OCI-LY1 (cell line): ENCODE data around the gene TMEM18.

Experiments
- H2AFZ ChIP-seq: fragments of 200-600 bp; sonication (generic), shearing (Covaris generic); 2 replicates; pipeline ENCODE4 v1.6.0; 2014; ENCODE audit warnings: antibody characterized with exemption, mild to moderate bottlenecking, low read length
- H3F3A ChIP-seq: fragments of 200-600 bp; sonication (generic), shearing (Covaris generic); 2 replicates; pipeline ENCODE4 v1.6.0; 2014; ENCODE audit warnings: mild to moderate bottlenecking, antibody characterized with exemption, low read length, moderate library complexity; ENCODE audit not compliant: insufficient read depth
- H3K27ac ChIP-seq: fragments of 200-600 bp; sonication (generic); 2 replicates; pipeline ENCODE4 v1.5.1; 2014; ENCODE audit warnings: low read length, mixed run types, mild to moderate bottlenecking, low read depth; ENCODE audit not compliant: poor library complexity, severe bottlenecking
- H3K27me3 ChIP-seq: fragments of 200-600 bp; sonication (generic); 2 replicates; pipeline ENCODE4 v1.6.0; 2014; ENCODE audit warnings: antibody characterized with exemption, mild to moderate bottlenecking, low read length, moderate library complexity; ENCODE audit not compliant: insufficient read depth
- H3K36me3 ChIP-seq: fragments of 200-600 bp; sonication (generic); 2 replicates; pipeline ENCODE4 v1.6.1; 2014; ENCODE audit warnings: mild to moderate bottlenecking, antibody characterized with exemption, low read length, moderate library complexity, mixed read lengths; ENCODE audit not compliant: insufficient read depth
- H3K4me1 ChIP-seq: fragments of 200-600 bp; sonication (generic); 2 replicates; pipeline ENCODE4 v1.5.1; 2014; ENCODE audit warnings: mild to moderate bottlenecking, low read length, moderate library complexity; ENCODE audit not compliant: insufficient read depth, severe bottlenecking
- H3K4me2 ChIP-seq: fragments of 200-600 bp; sonication (generic), shearing (Covaris generic); 2 replicates; pipeline ENCODE4 v1.6.1; 2014; ENCODE audit warnings: low read length
- H3K4me3 ChIP-seq: fragments of 200-600 bp; sonication (generic); 2 replicates; pipeline ENCODE4 v1.5.1; 2014; ENCODE audit warnings: low read length, low read depth, mild to moderate bottlenecking, mixed read lengths; ENCODE audit not compliant: poor library complexity, severe bottlenecking
- H3K79me2 ChIP-seq: fragments of 200-600 bp; shearing (Covaris generic); 2 replicates; pipeline ENCODE4 v1.6.1; 2016; ENCODE audit warnings: mixed run types, low read length, mixed read lengths; ENCODE audit not compliant: insufficient read depth
- H3K9ac ChIP-seq: fragments of 200-600 bp; sonication (generic), shearing (Covaris generic); 2 replicates; pipeline ENCODE4 v1.6.1; 2014; ENCODE audit warnings: mild to moderate bottlenecking, low read length, mixed read lengths
- H3K9me2 ChIP-seq: fragments of 200-600 bp; sonication (generic), shearing (Covaris generic); 2 replicates; pipeline ENCODE4 v1.6.1; 2014; ENCODE audit warnings: low read depth, mild to moderate bottlenecking, low read length, mixed read lengths
- H3K9me3 ChIP-seq: fragments of 200-600 bp; shearing (Covaris generic); 2 replicates; pipeline ENCODE4 v1.6.1; 2014; ENCODE audit warnings: low read length, mixed read lengths
- H4K20me1 ChIP-seq: fragments of 200-600 bp; sonication (generic), shearing (Covaris generic); 2 replicates; pipeline ENCODE4 v1.6.0; 2016; ENCODE audit warnings: mild to moderate bottlenecking, low read length; ENCODE audit not compliant: insufficient read depth
- CTCF ChIP-seq: fragments of 200-600 bp; sonication (generic), shearing (Covaris generic); IDR thresholded peaks from 2 replicates; pipeline ENCODE4 v1.5.1; 2017; ENCODE audit warnings: mild to moderate bottlenecking, antibody characterized with exemption, low read length, moderate library complexity, mixed read lengths
- EZH2 ChIP-seq: fragments of 200-600 bp; sonication (generic), shearing (Covaris generic); IDR thresholded peaks from 2 replicates; pipeline ENCODE4 v1.8.0; 2017; ENCODE audit warnings: borderline replicate concordance, mixed run types, mild to moderate bottlenecking, antibody characterized with exemption, low read length, moderate library complexity, mixed read lengths

Gene TMEM18

GRCh38 chr2:641164-641871, 35.9 kb downstream of the TMEM18 start:
- no peaks in the 10 kb centered on the region for H4K20me1 ChIP-seq
- H3K9ac ChIP-seq, result no peak overlapping the region
- no peaks in the 10 kb centered on the region for H3K36me3 ChIP-seq
- H3K79me2 ChIP-seq, result no peaks in the 10 kb centered on the region
- no peaks in the 10 kb centered on the region for H3K9me2 ChIP-seq
- no peak overlapping the region for H3K27ac ChIP-seq
- no peak overlapping the region for H3K4me2 ChIP-seq
- no peak for TF ChIP-seq CTCF
- no peak for TF ChIP-seq EZH2
- H3K4me1 ChIP-seq, result no peaks in the 10 kb centered on the region
- H2AFZ ChIP-seq, result no peak overlapping the region
- no peak overlapping the region for H3K4me3 ChIP-seq
- no peaks in the 10 kb centered on the region for H3F3A ChIP-seq
- H3K27me3 ChIP-seq, result no peaks in the 10 kb centered on the region
- no peaks in the 10 kb centered on the region for H3K9me3 ChIP-seq

- no peak overlapping the region for H2AFZ ChIP-seq
- H3K79me2 ChIP-seq, result no peaks in the 10 kb centered on the region
- no peak for TF ChIP-seq EZH2
- TF ChIP-seq CTCF, result no peak
- H3F3A ChIP-seq, result no peaks in the 10 kb centered on the region
- no peaks in the 10 kb centered on the region for H3K9me3 ChIP-seq
- no peak overlapping the region for H3K4me2 ChIP-seq
- no peak overlapping the region for H3K27ac ChIP-seq
- H3K9ac ChIP-seq, result no peak overlapping the region
- no peaks in the 10 kb centered on the region for H3K36me3 ChIP-seq
- H4K20me1 ChIP-seq, result no peaks in the 10 kb centered on the region
- no peaks in the 10 kb centered on the region for H3K4me1 ChIP-seq
- H3K27me3 ChIP-seq, result no peaks in the 10 kb centered on the region
- H3K4me3 ChIP-seq, result no peak overlapping the region
- no peaks in the 10 kb centered on the region for H3K9me2 ChIP-seq
These were observed 37.5 kb downstream of the TMEM18 start for GRCh38 chr2:639703-640102.

GRCh38 chr2:637804-638203, 39.4 kb downstream of the TMEM18 start:
- Histone ChIP-seq H3K27me3 (no peaks in the 10 kb centered on the region), H3K4me2 (no peak overlapping the region), H3K4me1 (no peaks in the 10 kb centered on the region), H3K9me2 (no peaks in the 10 kb centered on the region), H3K79me2 (no peaks in the 10 kb centered on the region), H3K4me3 (no peak overlapping the region), H2AFZ (no peak overlapping the region), H3K9ac (no peak overlapping the region), H3K36me3 (no peaks in the 10 kb centered on the region), H3K27ac (no peak overlapping the region), H4K20me1 (no peaks in the 10 kb centered on the region), H3K9me3 (no peaks in the 10 kb centered on the region), H3F3A (no peaks in the 10 kb centered on the region)
- TF ChIP-seq EZH2 (no peak), CTCF (no peak)
